T-cell (primary cell): ENCODE data around the gene FITM2. TPM values are rescaled to one million over a fixed set of nuclear protein-coding genes. Genes with fewer than 3 reads are reported as not detected.
"Not testable (repeated sequence)": the region's sequence is repeated elsewhere in the genome, so short reads cannot be mapped to it uniquely, and the experiment has no call there.

ENCODE experiments used
- ATAC-seq, 4 experiments: fragments of 200-7000 bp in 3 of 4; fragments of 150-1000 bp in 1 of 4; cut with Tn5 transposase; replicated peaks in 1 of 4; 1 replicate in 3 of 4; 2 replicates in 1 of 4; pipeline ENCODE4 v1.10.0; 2021; ENCODE audit warnings: moderate library complexity in 3 of 4, mild to moderate bottlenecking in 2 of 4, moderate number of reproducible peaks in 1 of 4
- CTCF ChIA-PET, 2 donors: fragments of 300-600 bp; sonication (Branson Sonifier 250); formaldehyde crosslinking; loops; one replicate each; lab custom pipeline; 2022; ENCODE audit warnings: antibody characterized with exemption in 2 of 2; lab: Charles Lee
- POLR2A ChIA-PET, 2 donors: fragments of 300-600 bp; sonication (Branson Sonifier 250); formaldehyde crosslinking; loops; one replicate each; lab custom pipeline; 2022; ENCODE audit warnings: antibody characterized with exemption in 2 of 2; lab: Charles Lee
- DNase-seq, 35 experiments: peaks; one replicate each; pipeline versions ENCODE4 v3.0.0 to v3.0.0-alpha.2; 2013 to 2023
- H3K27ac ChIP-seq: one replicate; pipeline ENCODE4 v1.5.1; 2013; ENCODE audit warnings: low read length
- H3K27me3 ChIP-seq, 2 experiments: replicated peaks in 1 of 2; 1 replicate in 1 of 2; 2 replicates in 1 of 2; pipeline versions ENCODE4 v1.6.1 to v1.7.0; 2013; ENCODE audit warnings: low read length in 1 of 2, mixed read lengths in 1 of 2; ENCODE audit not compliant: control insufficient read depth in 2 of 2, insufficient read depth in 2 of 2; ENCODE audit errors: extremely low read depth in 1 of 2
- H3K36me3 ChIP-seq, 2 donors: 1 replicate in 1 of 2; 2 replicates in 1 of 2; pipeline versions ENCODE4 v1.6.1 to v1.7.0; 2013; ENCODE audit warnings: low read length in 1 of 2; ENCODE audit not compliant: control insufficient read depth in 2 of 2, insufficient read depth in 1 of 2; ENCODE audit errors: extremely low read depth in 1 of 2
- H3K4me1 ChIP-seq, 2 experiments: 1 replicate in 1 of 2; 2 replicates in 1 of 2; pipeline versions ENCODE4 v1.6.1 to v1.7.0; 2013; ENCODE audit warnings: low read length in 2 of 2, mixed read lengths in 1 of 2; ENCODE audit not compliant: insufficient read depth in 2 of 2, control insufficient read depth in 1 of 2; ENCODE audit errors: extremely low read depth in 1 of 2
- H3K4me3 ChIP-seq, 2 donors: 1 replicate in 1 of 2; 2 replicates in 1 of 2; pipeline versions ENCODE4 v1.5.1 to v1.7.0; 2013; ENCODE audit warnings: mild to moderate bottlenecking in 2 of 2, low read length in 1 of 2, moderate library complexity in 1 of 2; ENCODE audit not compliant: control insufficient read depth in 1 of 2; ENCODE audit errors: extremely low read depth in 1 of 2
- H3K9me3 ChIP-seq: 2 replicates; pipeline ENCODE4 v1.7.0; 2013
- H3K27ac Mint-ChIP-seq, 2 donors: one replicate each; pipeline ENCODE4 v1.8.0; 2020 to 2021; ENCODE audit warnings: mild to moderate bottlenecking in 2 of 2, mixed read lengths in 2 of 2
- H3K27me3 Mint-ChIP-seq, 2 donors: one replicate each; pipeline ENCODE4 v1.8.0; 2021 to 2022; ENCODE audit warnings: mixed read lengths in 2 of 2
- H3K36me3 Mint-ChIP-seq: one replicate; pipeline ENCODE4 v1.8.0; 2021; ENCODE audit warnings: mixed read lengths
- H3K4me1 Mint-ChIP-seq, 3 donors: one replicate each; pipeline ENCODE4 v1.8.0; 2020 to 2022; ENCODE audit warnings: mixed read lengths in 3 of 3, mild to moderate bottlenecking in 1 of 3
- H3K4me3 Mint-ChIP-seq, 3 donors: one replicate each; pipeline ENCODE4 v1.8.0; 2020 to 2022; ENCODE audit warnings: mild to moderate bottlenecking in 3 of 3, mixed read lengths in 3 of 3, moderate library complexity in 3 of 3
- H3K9me3 Mint-ChIP-seq, 3 donors: one replicate each; pipeline ENCODE4 v1.8.0; 2020 to 2022; ENCODE audit warnings: mixed read lengths in 3 of 3
- WGBS: methylation state at CpG from one replicate; pipeline ENCODE4 v1.1.5; 2013; ENCODE audit warnings: missing lambda C conversion rate; ENCODE audit not compliant: insufficient coverage; 5-methylcytosine and 5-hydroxymethylcytosine counted together
- total RNA-seq, 35 experiments: library from RNA in 6 of 35; stranded (reverse) in 6 of 35; fragments of 120-200 nt in 1 of 35; gene quantifications; one replicate each; pipeline versions ENCODE4 v1.2.1 to v1.2.4 and lab custom pipeline; 2013 to 2026

FITM2 gene
- total RNA-seq, 5 donors from 2014 or later (not counting 1 experiment from before 2014, with no cell fraction given): 4.5 to 7.4 (median 6.2) TPM

GRCh38 chr20:44306927-44307326, 4.1 kb downstream of the FITM2 start:
- DNase-seq: no peak
- H3K4me1 ChIP-seq: peaks cover 7 to 23% of the 10 kb centered on the region in 2 experiments
- H3K27me3 Mint-ChIP-seq: no peaks in the 10 kb centered on the region
- peaks cover 7% of the 10 kb centered on the region in 2 donors for H3K36me3 ChIP-seq
- CTCF ChIA-PET: interaction anchor here (0.5 to 9.4 kb wide), 5 partner anchors 17 to 382 kb away, joined by 3 to 246 read pairs (median 5); no protein-coding TSS in a partner anchor
- no peak overlapping the region for H3K27ac ChIP-seq
- H3K4me1 Mint-ChIP-seq: peaks cover 24 to 34% (median 30%) of the 10 kb centered on the region in 3 donors
- H3K4me3 Mint-ChIP-seq: peak overlapping the region in 1 of 3 donors; percentile 57
- WGBS: 90% methylated on average over 7 of the region's 9 CpGs
- H3K27me3 ChIP-seq: no peaks in the 10 kb centered on the region
- no peaks in the 10 kb centered on the region for H3K9me3 Mint-ChIP-seq
- H3K9me3 ChIP-seq: no peaks in the 10 kb centered on the region
- H3K4me3 ChIP-seq: no peak overlapping the region
- H3K36me3 Mint-ChIP-seq: peaks cover 21% of the 10 kb centered on the region
- no peak overlapping the region for H3K27ac Mint-ChIP-seq
- POLR2A ChIA-PET: interaction anchor here in 1 of 2 donors (0.7 kb wide), 1 partner anchor 83 kb away, joined by 3 read pairs; no protein-coding TSS in a partner anchor
- ATAC-seq: no peak

GRCh38 chr20:44304383-44304782, 6.6 kb downstream of the FITM2 start:
- H3K4me3 ChIP-seq: no peak overlapping the region
- Mint-ChIP-seq H3K27ac (no peak overlapping the region), H3K36me3 (peaks cover 26% of the 10 kb centered on the region), H3K9me3 (no peaks in the 10 kb centered on the region), H3K4me1 (peaks cover 10 to 20% (median 13%) of the 10 kb centered on the region in 3 donors), H3K27me3 (no peaks in the 10 kb centered on the region), H3K4me3 (no peak overlapping the region)
- CTCF ChIA-PET: no interaction called here
- no peak overlapping the region for H3K27ac ChIP-seq
- no peaks in the 10 kb centered on the region for H3K27me3 ChIP-seq
- ATAC-seq: no peak
- POLR2A ChIA-PET: no interaction called here
- peaks cover 7% of the 10 kb centered on the region in 2 donors for H3K36me3 ChIP-seq
- H3K9me3 ChIP-seq: no peaks in the 10 kb centered on the region
- DNase-seq: no peak
- H3K4me1 ChIP-seq: peaks cover 0 to 4% of the 10 kb centered on the region in 2 experiments

- no peak overlapping the region for H3K27ac ChIP-seq
- no peaks in the 10 kb centered on the region for H3K27me3 ChIP-seq
- H3K36me3 Mint-ChIP-seq: peaks cover 26% of the 10 kb centered on the region
- H3K36me3 ChIP-seq: peaks cover 7% of the 10 kb centered on the region in 2 donors
- no peaks in the 10 kb centered on the region for H3K9me3 ChIP-seq
- ChIA-PET POLR2A (no interaction called here), CTCF (interaction anchor here in 1 of 2 donors (0.9 kb wide), 1 partner anchor 8 kb away, joined by 3 read pairs; no protein-coding TSS in a partner anchor)
- H3K27ac Mint-ChIP-seq: no peak overlapping the region
- 80% methylated on average over 4 of the region's 8 CpGs for WGBS
- H3K4me1 Mint-ChIP-seq: peaks cover 5 to 19% (median 10%) of the 10 kb centered on the region in 3 donors
- no peaks in the 10 kb centered on the region for H3K4me1 ChIP-seq
- no peak for DNase-seq
- no peaks in the 10 kb centered on the region for H3K27me3 Mint-ChIP-seq
- no peak overlapping the region for H3K4me3 Mint-ChIP-seq
- no peak overlapping the region for H3K4me3 ChIP-seq
- H3K9me3 Mint-ChIP-seq: no peaks in the 10 kb centered on the region
- ATAC-seq: no peak
Measured at GRCh38 chr20:44302736-44303135, 8.3 kb downstream of the FITM2 start.

- Mint-ChIP-seq H3K4me1 (peaks cover 5 to 19% (median 10%) of the 10 kb centered on the region in 3 donors), H3K27ac (no peak overlapping the region), H3K27me3 (no peaks in the 10 kb centered on the region), H3K9me3 (no peaks in the 10 kb centered on the region), H3K4me3 (no peak overlapping the region), H3K36me3 (peaks cover 26% of the 10 kb centered on the region)
- ATAC-seq: no peak
- POLR2A ChIA-PET: no interaction called here
- CTCF ChIA-PET: no interaction called here
- no peaks in the 10 kb centered on the region for H3K4me1 ChIP-seq
- no peak overlapping the region for H3K27ac ChIP-seq
- WGBS: 73% methylated on average over 3 of the region's 5 CpGs
- no peak for DNase-seq
- no peaks in the 10 kb centered on the region for H3K27me3 ChIP-seq
- no peak overlapping the region for H3K4me3 ChIP-seq
- H3K9me3 ChIP-seq: no peaks in the 10 kb centered on the region
- H3K36me3 ChIP-seq: peaks cover 7% of the 10 kb centered on the region in 2 donors
Measured at GRCh38 chr20:44302026-44302669, 8.9 kb downstream of the FITM2 start.

GRCh38 chr20:44301285-44301684, 9.7 kb downstream of the FITM2 start:
- no peak overlapping the region for H3K4me3 Mint-ChIP-seq
- H3K4me3 ChIP-seq: no peak overlapping the region
- ChIA-PET CTCF (no interaction called here), POLR2A (interaction anchor here in 1 of 2 donors (0.8 kb wide), 1 partner anchor 59 kb away, joined by 3 read pairs; no protein-coding TSS in a partner anchor)
- no peaks in the 10 kb centered on the region for H3K27me3 ChIP-seq
- H3K36me3 Mint-ChIP-seq: peaks cover 20% of the 10 kb centered on the region
- H3K27me3 Mint-ChIP-seq: no peaks in the 10 kb centered on the region
- peaks cover 2 to 19% (median 5%) of the 10 kb centered on the region in 3 donors for H3K4me1 Mint-ChIP-seq
- no peak overlapping the region for H3K27ac ChIP-seq
- ATAC-seq: no peak
- H3K36me3 ChIP-seq: peaks cover 3 to 4% of the 10 kb centered on the region in 2 donors
- no peaks in the 10 kb centered on the region for H3K9me3 ChIP-seq
- H3K27ac Mint-ChIP-seq: no peak overlapping the region
- H3K9me3 Mint-ChIP-seq: no peaks in the 10 kb centered on the region
- DNase-seq: no peak
- no peaks in the 10 kb centered on the region for H3K4me1 ChIP-seq

- H3K4me1 Mint-ChIP-seq: peaks cover 0 to 15% (median 5%) of the 10 kb centered on the region in 3 donors
- CTCF ChIA-PET: interaction anchor here in 1 of 2 donors (1.0 kb wide), 1 partner anchor 15 kb away, joined by 4 read pairs; no protein-coding TSS in a partner anchor
- WGBS: 92% methylated on average over 21 of the region's 42 CpGs
Measured at GRCh38 chr20:44299011-44299535, 11.9 kb downstream of the FITM2 start.

More at GRCh38 chr20:44299011-44299535, 11.9 kb downstream of the FITM2 start:
- ATAC-seq, H3K27me3 ChIP-seq, H3K4me1 ChIP-seq, H3K36me3 ChIP-seq, H3K9me3 Mint-ChIP-seq, H3K4me3 ChIP-seq, H3K27ac Mint-ChIP-seq, POLR2A ChIA-PET, H3K4me3 Mint-ChIP-seq, DNase-seq, H3K27me3 Mint-ChIP-seq, H3K27ac ChIP-seq, H3K9me3 ChIP-seq: not testable (repeated sequence)
- peaks cover 20% of the 10 kb centered on the region for H3K36me3 Mint-ChIP-seq
